HepG2 (cell line): Measurements from ENCODE around the gene WEE1.

ENCODE experiments used
- ATF3 ChIP-seq: sonication (generic); formaldehyde crosslinking; IDR thresholded peaks from 2 replicates; pipeline ENCODE4 v1.4.0; 2020; ENCODE audit warnings: missing genetic modification reagents
- BRD4 ChIP-seq: sonication (generic); formaldehyde crosslinking; IDR thresholded peaks from 2 replicates; pipeline ENCODE4 v1.4.0; 2020; ENCODE audit warnings: missing genetic modification reagents
- CTCF ChIP-seq: sonication (generic); formaldehyde crosslinking; IDR thresholded peaks from 2 replicates; pipeline ENCODE4 v1.5.0; 2020; ENCODE audit warnings: mild to moderate bottlenecking, missing genetic modification reagents, moderate library complexity
- EZH2 ChIP-seq: conservative IDR thresholded peaks from 2 replicates; pipeline ENCODE4 v1.6.1; 2012; ENCODE audit warnings: mild to moderate bottlenecking, low read depth, low read length, moderate library complexity
- HCFC1 ChIP-seq: fragments of 150-350 bp; IDR thresholded peaks from 2 replicates; pipeline ENCODE4 v1.6.1; 2014; ENCODE audit warnings: low read depth, low read length
- MAX ChIP-seq: IDR thresholded peaks from 2 replicates; pipeline ENCODE4 v1.6.1; 2012; ENCODE audit warnings: inconsistent platforms
- MXI1 ChIP-seq: IDR thresholded peaks from 3 replicates; pipeline ENCODE4 v1.6.1; 2012; ENCODE audit warnings: low read depth, low read length, inconsistent platforms, borderline replicate concordance
- SIN3A ChIP-seq: IDR thresholded peaks from 2 replicates; pipeline ENCODE4 v1.6.1; 2011; ENCODE audit warnings: low read depth, mild to moderate bottlenecking, control low read depth, low read length, borderline replicate concordance
- ZNF138 ChIP-seq: sonication (generic); formaldehyde crosslinking; IDR thresholded peaks from 2 replicates; pipeline ENCODE4 v1.5.0; 2020; ENCODE audit warnings: mild to moderate bottlenecking, low read depth, missing genetic modification reagents
- ZNF432 ChIP-seq: sonication (generic); formaldehyde crosslinking; IDR thresholded peaks from 2 replicates; pipeline ENCODE4 v1.5.0; 2020; ENCODE audit warnings: missing genetic modification reagents, mild to moderate bottlenecking, borderline replicate concordance

- no peak for TF ChIP-seq HCFC1
- TF ChIP-seq MXI1, result no peak
- TF ChIP-seq MAX, result no peak
- TF ChIP-seq EZH2, result no peak
- TF ChIP-seq ZNF138 (CRISPR knock-in tag), result no peak
- no peak for TF ChIP-seq BRD4
- no peak for TF ChIP-seq ATF3
- TF ChIP-seq ZNF432, result no peak
- no peak for TF ChIP-seq SIN3A
- no peak for TF ChIP-seq CTCF
These were observed 34.9 kb upstream of the WEE1 start for GRCh38 chr11:9538548-9538947.
